Measurements from ENCODE around the gene TPM4.
"Not testable (repeated sequence)": the region's sequence is repeated elsewhere in the genome, so short reads cannot be mapped to it uniquely, and the experiment has no call there.

The TPM4 gene

DNA sequence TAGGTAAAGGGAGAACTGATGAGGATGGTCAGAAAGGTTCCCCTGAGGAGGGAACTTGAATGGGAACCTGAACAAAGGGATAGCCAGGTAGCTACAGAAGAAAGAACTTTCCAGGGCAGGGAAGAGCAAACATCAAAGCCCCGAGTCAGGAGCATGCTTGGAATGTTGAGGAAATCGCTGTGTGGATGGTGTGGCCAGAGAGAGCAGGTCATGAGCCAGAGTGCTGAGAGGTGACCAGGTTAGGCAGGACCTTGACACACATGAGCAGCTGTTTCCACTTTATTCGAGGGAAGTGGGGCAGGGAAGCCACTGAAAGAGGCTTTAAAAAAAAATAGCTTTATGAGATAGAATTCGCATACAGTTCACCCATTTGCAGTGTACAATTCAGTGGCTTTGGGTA lies 39.8 kb downstream of the TPM4 start:
- no peak for DNase-seq (ENCODE audit: low read depth, low spot score)
- no peak overlapping the region for H3K4me3 ChIP-seq (ENCODE audit: low read length)

DNA sequence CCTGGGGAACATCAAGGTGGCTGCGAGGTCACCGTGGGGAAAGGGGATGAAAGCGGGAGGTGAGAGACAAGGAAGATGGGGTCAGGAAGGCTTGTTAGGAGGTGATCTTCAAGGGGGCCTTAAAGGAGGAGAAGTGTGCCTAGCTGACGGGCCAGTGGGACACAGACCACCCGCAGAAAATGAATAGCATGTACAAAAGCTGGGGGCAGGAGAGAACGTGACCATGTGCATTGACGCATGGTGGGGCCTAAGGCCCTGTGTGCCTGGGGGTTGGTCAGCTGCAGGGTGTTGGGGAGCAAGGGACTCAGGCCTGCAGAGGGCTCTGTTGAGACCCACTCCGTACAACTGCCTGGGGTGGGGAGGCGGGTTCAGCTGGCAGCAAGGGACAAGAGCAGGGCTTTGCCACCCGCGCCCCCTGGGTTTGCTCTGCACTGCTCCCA lies 41.3 kb downstream of the TPM4 start:
- no peak for DNase-seq (ENCODE audit: low read depth, low spot score)
- H3K4me3 ChIP-seq (ENCODE audit: low read length) = no peak overlapping the region

DNA sequence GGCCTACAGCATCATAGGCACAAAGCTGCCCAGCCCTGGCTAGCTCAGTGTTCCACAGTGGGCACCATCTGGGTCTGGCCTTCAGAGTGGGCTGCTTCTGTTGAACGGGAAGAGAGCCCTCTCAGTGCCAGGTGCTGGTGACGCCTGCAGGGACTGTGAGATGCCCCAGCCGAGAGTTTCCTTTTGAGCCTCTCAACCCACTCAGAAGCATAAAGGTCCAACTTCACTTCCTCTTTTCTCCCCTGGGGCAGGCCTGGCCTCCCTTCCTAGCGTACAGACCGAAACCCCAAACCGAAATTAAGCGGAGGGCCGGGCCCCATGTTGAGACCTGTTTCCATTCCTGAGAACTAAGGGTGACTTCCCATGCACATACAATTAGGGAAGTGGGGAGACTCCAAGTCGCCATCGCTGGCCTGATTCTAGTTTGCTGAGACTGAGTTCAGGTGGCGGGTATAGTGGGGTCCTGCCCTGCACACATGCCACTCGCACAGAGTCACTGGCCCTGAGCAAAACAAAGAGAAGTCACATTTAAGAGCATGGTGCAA lies 42.3 kb downstream of the TPM4 start:
- DNase-seq (ENCODE audit: low read depth, low spot score) = no peak
- no peak overlapping the region for H3K4me3 ChIP-seq (ENCODE audit: low read length)

DNA sequence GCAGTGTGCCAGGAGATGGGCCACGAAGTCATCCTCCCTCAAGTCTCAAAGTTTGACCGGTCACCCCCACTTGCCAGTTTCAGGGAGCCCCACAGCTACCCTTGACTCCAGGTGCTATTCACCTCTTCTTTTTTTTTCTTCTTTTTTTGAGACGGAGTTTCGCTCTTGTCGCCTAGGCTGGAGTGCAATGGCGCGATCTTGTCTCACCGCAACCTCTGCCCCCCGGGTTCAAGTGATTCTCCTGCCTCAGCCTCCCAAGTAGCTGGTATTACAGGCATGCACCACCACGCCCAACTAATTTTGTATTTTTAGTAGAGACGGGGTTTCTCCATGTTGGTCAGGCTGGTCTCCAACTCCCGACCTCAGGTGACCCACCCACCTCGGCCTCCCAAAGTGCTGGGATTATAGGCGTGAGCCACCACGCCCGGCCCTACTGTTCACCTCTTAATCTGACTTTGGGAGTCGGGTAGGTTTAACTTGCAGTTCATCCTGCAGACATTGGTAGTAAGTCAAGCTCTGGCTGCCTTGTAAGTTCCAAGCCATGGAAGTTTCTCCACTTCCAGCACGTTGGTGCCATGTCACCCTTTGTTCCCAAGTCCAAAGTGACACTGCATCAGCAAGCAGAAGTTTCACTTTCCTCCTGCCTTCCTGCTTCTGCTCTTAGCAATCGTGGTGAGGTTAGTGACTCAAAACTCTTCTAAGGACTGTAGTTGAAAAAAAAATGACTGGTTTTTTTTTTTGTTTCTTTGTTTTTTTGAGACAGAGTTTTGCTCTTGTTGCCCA lies 43.0 kb downstream of the TPM4 start:
- not testable (repeated sequence) for DNase-seq (ENCODE audit: low read depth, low spot score); H3K4me3 ChIP-seq (ENCODE audit: low read length)

DNA sequence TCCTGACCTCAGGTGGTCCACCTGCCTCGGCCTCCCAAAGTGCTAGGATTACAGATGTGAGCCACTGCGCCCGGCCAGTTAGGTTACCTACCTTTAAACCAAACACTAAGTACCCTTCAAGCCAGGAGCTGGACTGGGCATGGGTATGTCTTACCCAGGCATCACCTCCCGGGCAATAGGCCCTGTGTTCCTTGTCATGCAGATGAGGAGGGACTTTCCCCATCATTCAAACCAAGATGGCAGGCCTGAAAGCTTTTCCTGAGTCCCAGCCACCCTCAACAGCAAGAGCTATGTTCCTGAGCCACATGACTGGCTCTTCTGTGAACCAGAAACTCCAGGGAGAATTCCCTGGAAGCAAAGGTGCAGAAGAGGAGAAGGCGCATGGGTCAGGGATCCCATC lies 44.8 kb downstream of the TPM4 start:
- no peak for DNase-seq (ENCODE audit: low read depth, low spot score)
- no peak overlapping the region for H3K4me3 ChIP-seq (ENCODE audit: low read length)

DNA sequence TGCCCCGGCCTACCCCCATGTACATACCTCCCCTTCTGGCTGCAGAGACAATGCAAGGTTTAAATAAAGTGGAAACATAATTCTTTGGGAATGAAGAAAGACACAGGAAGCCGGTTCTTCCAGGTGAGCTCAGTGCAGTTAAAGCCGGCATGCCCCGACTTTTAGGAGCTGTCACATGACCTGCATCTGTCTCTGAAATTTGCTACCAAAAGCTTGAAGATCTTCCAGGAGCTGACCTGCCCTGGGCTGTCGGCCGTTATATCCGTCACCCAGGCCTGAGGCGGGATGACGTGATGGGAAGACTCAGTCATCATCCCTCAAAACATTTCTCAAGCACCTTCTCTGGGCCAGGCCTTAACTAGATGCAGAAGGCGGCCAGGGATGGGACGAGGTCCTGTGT lies 45.7 kb downstream of the TPM4 start:
- no peak for DNase-seq (ENCODE audit: low read depth, low spot score)
- H3K4me3 ChIP-seq (ENCODE audit: low read length) = no peak overlapping the region

DNA sequence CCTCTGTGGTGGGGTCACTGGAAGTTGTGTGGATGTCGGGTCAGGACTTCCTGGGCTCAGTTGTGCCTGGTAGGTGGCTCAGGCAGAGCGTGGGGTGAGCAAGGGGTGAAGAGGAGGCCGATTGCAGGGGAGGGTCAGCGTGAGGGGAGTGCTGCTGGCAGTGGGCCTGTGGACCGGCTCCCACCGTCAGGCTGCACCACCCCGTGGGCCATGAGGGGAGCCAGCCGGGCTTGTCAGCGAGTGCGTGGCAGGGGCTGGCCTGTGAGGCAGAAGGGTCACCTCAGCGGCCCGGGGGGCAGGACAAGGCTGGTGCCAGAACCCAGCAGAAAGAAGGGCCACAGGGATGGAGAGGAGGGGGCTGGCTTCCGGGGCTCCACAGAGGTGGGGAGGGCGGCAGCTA lies 48.7 kb downstream of the TPM4 start:
- no peak overlapping the region for H3K4me3 ChIP-seq (ENCODE audit: low read length)
- DNase-seq (ENCODE audit: low read depth, low spot score) = no peak

DNA sequence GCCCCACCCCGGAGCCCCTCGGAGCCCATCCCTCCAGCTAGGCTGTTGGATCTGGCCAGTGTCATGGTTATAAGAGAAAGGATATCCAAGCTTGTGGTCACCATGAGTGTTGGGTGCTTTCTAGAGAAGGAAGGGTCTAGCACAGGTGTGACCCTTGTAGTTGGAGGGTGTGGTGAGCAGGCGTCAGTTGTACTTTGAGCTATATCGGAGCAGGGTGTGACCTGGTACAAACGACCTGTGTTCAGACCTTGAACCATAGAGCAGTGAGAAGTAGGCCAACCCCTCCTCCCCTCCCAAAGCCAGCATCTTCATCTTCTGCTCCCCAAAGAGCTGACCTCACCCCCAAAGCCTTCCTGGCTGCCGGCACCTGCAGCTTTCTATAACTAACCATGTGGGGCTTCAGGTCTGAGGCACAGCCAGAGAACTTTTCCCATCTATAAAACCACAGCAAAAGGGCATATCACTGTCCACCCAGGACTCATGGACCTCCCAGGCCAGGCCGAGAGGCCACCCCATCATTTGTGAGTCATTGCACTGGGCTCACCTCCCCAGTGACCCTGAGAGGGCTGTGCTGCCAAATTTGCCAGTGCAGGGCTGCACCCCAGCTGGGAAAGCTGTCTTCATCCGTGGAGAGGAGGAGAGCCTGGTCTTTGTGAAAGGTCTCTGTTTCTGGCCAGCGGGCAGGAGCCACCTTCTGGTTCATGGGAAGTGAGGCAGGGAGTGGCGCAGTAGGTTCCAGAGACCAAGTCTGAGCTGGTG lies 49.6 kb downstream of the TPM4 start:
- no peak overlapping the region for H3K4me3 ChIP-seq (ENCODE audit: low read length)
- DNase-seq (ENCODE audit: low read depth, low spot score) = no peak

DNA sequence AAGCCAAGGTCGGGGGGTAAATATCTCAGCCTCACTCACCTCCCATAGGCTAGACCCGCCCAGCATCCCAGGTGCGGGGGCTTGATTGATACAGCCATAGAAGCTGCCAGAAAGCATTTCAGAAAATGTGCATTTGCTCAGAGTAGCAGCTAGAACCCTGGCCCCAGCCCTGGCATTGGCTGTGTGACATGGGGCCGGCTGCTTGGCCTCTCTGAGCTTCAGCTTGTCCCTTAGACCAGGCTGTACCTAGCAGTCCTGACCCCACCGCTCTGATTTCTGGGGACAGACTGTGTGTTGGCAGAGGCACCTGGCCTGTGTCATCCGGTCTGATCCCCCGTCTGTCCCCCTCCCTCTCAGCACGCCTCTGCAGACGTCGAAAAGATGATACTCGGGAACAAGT lies 50.8 kb downstream of the TPM4 start:
- no peak for DNase-seq (ENCODE audit: low read depth, low spot score)
- H3K4me3 ChIP-seq (ENCODE audit: low read length) = no peak overlapping the region

DNA sequence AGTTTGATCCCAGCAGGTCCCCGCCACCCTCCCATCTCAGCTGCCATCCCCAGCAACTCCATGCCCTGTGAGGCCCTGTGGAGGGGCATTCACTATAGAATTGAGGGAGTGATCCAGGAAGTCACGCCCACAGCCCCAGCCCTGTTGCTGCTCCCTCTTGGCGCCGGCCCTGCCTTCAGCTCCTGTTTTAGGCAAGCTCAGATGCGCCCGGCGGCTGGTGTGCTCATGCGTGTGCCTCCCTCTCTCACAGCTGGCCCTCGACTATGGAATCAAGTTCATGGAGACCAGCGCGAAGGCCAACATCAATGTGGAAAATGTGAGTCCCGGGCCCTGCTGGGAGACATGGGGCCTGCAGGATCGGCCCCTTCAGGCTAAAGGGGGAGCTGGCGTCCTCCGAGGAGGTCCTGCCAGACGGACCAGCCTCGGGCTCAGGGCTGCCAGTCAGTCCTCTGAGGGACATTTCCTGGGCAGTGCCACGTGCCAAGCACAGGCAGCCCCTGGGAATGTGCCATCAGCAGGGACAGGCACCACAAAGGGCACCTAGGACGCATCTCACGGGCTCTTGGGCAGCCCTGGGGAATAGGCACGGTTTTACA lies 51.6 kb downstream of the TPM4 start:
- H3K4me3 ChIP-seq (ENCODE audit: low read length) = no peak overlapping the region
- no peak for DNase-seq (ENCODE audit: low read depth, low spot score)

DNA sequence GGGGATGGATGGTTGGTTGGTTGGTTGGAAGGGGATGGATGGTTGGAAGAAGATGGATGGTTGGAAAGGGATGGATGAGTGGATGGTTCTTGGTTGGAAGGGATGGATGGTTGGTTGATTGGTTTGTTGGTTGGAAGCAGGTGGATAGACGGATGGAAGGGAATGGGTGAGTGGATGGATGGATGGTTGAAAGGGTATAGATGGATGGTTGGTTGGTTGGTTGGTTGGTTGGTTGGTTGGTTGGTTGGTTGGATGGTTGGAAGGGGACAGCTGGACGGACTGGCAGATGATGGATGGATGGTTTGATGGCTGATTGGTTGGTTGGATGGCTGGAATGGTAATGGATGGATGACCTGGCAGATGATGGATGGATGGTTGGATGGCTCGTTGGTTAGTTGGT lies 55.4 kb downstream of the TPM4 start:
- DNase-seq (ENCODE audit: low read depth, low spot score) = no peak
- H3K4me3 ChIP-seq (ENCODE audit: low read length) = no peak overlapping the region

DNA sequence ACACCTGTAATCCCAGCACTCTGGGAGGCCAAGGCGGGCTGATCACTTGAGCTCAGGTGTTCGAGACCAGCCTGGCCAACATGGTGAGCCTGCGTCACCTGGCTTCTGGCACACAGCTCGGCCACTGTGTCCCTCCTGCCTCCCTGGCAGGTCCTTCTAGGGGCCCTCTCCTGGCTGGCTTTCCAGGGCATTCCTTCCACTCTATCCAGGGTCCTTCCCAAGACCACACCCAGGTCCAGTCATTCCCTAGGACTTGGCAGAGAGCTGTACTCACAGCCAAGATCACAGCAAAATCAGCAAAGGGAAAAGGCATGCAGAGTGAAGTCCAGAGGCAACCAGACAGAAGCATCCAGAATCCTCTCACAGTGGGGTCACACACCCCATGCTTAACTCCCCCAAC lies 57.5 kb downstream of the TPM4 start:
- no peak overlapping the region for H3K4me3 ChIP-seq (ENCODE audit: low read length)
- no peak for DNase-seq (ENCODE audit: low read depth, low spot score)

DNA sequence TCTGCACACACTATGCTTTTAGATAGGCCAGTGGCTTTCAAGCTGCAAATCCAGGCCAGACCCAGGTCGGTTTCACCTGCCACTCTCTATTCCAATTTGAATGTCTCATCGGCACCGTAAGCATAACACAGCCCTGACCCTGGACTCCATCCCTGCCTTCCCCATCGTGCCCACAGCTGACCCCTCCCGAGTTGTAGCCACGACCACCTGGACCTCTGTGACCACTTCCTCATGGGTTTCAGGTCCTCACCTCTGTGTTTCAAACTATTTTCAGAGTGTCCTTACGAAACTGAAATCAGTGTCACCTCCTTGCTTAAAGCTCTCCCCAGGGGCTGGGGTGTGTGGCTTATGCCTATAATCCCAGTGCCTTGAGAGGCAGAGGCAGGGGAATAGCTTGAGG lies 58.2 kb downstream of the TPM4 start:
- no peak overlapping the region for H3K4me3 ChIP-seq (ENCODE audit: low read length)
- DNase-seq (ENCODE audit: low read depth, low spot score) = no peak

DNA sequence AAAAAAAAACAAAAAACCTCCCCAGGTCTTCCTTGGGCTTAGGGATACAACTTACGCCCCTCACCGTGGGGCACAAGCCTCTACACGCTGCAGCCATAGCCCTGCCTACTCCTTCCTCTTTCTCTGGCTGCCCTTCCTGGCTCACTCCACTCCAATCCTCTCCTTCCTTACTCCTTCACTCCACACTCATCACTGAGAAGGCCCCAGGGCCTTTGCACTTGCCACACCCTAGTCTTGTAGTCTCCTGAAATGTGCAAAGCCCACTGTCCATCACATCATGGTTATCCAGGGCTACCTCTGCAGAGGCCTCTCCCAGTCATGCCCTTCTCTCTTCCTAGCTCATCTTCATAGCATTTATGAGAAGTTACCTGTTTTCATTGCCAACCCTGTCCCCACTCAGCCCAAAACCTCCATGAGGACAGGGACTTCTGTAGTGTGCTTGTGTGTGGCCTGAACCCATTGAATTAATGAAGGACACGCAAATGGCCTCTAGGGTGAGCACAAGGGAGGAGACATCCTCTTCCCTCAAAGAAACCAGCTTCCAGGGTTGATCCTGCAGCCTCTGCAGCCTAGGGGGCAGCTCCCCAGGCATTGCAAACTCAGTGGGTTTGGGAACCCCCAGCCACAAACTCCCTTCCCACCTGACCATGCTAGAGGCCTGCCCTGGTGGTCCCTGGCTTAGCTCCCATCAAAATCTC lies 59.3 kb downstream of the TPM4 start:
- no peak overlapping the region for H3K4me3 ChIP-seq (ENCODE audit: low read length)

DNA sequence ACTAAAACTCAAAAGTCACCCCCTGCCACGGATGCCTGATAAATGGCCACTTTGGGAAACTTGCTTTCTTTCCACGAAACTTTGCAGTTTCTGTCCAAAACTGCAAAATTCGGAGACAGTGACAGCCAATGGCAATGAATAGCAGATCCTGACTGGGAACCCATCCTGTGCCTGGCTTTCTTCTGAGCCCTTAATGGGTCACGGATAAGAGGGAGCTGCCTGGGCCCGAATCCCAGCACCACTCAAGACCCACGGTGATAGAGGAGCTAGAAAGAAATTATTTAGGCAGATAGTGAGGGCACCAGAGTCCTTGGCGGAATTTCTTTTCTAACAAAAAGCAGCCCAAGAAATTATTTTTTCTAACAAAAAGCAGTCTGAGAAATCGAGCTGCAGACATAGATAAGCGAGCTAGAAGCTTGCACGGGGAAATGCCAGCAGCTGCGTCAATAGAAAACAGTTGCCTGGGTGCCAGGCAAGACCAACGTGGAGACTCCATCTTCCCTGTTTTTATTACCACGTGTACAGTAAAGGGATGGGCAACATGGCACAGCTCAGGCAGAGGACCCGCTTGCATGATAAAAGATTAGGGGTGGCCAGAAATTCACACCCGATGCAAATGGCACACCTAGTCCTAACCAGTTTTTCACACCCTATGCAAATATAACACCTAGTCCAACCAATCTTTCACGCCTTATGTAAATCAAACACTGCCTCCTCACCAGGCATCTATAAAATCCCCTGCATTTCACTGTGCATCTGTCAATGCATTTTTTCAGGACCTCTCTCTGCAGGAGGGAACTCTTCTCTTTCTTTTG lies 60.1 kb downstream of the TPM4 start:
- H3K4me3 ChIP-seq (ENCODE audit: low read length) = no peak overlapping the region
- no peak for DNase-seq (ENCODE audit: low read depth, low spot score)

More for the DNA sequence above, 59.3 kb downstream of the TPM4 start:
- no peak for DNase-seq (ENCODE audit: low read depth, low spot score)

DNA sequence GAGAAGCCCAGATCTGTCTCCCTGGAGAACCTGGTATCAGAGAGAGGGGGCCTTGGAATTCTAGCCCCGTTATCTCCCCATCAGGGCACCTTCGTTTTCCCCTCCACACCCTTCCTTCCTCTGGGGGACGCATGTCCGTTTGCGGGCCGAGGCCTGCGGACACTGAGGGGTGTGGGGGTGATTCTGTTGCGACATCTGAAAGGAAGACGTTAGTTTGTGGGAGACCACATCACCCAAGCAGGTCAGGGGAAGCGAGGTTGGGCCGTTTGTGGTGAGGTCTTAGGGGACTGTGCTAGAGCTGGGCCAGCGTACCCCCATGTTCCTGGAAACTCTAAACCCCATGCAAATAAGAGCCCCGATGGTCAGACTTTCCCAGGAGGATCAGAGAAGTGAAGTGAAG lies 63.5 kb downstream of the TPM4 start:
- no peak overlapping the region for H3K4me3 ChIP-seq (ENCODE audit: low read length)
- DNase-seq (ENCODE audit: low read depth, low spot score) = no peak

DNA sequence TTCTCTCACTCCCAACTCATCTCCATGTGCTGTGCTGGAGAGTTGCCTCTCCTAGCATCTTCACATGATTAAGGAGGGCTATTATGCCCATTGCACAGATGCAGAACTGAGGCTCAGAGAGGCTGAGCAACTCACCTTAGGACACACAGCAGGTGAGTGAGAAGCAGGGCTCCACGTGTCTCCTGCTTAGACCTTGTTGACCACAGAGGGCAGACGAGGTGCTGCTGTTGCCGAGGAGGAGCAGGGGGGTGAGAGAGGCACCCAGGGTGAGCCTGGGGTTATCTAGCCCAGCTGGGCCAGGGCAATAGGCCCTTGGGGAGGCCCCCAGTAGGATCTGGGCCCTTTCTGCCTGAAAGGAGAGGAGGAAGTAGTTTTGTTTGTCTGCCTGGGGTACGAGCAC lies 64.7 kb downstream of the TPM4 start:
- no peak for DNase-seq (ENCODE audit: low read depth, low spot score)
- H3K4me3 ChIP-seq (ENCODE audit: low read length) = no peak overlapping the region

DNA sequence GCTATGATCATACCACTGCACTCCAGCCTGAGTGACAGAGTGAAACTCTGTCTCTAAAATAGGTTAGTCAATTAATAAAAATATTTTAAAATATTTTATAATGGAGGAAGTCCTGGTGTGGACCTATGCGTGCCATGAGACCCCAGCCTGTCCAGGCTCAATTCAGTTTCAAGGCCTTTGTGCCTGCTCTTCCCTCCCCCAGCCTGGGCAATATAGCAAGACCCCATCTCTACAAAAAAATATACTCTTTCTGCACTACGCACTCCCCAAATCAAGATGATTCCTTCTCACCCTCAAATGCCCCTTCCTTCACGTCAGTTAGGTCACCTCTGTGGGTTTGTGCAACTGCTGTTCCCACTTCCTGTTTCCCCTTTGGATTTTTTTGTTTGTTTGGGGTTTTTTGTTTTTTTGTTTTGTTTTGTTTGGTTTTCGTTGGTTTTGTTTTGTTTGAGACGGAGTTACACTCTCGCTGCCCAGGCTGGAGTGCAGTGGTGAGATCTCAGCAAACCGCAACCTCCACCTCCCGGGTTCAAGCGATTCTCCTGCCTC lies 65.8 kb downstream of the TPM4 start:
- H3K4me3 ChIP-seq (ENCODE audit: low read length) = no peak overlapping the region
- no peak for DNase-seq (ENCODE audit: low read depth, low spot score)
